ENCODE data around the gene PLSCR3.

PLSCR3 gene

DNA sequence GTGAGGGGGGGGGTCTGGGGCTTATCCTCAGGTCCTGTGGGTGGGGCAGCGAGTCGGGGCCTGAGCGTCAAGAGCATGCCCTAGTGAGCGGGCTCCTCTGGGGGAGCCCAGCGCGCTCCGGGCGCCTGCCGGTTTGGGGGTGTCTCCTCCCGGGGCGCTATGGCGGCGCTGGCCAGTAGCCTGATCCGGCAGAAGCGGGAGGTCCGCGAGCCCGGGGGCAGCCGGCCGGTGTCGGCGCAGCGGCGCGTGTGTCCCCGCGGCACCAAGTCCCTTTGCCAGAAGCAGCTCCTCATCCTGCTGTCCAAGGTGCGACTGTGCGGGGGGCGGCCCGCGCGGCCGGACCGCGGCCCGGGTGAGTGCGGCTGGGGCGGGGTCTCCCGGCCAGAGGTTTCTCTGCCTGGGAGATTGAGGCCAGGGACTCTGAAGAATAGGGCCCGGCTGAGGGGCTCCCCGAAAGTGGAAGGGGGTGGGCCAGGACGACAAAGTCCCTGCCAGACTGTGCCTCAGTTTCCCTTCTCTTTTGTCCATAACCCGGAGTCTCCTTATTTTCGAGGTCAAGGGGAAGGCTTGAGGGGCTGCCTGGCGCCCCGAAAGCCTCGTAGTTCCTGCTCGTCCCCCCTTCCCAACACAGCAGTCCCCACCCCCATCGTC is 45.3 kb upstream of the PLSCR3 start, which contains the start of gene FGF11:
FGF11 (plus strand) TSS at position 51 of the 651 bp plus-strand sequence; CDS start at position 160, 109 bp downstream.
- TF ChIP-seq, protein P1, sequence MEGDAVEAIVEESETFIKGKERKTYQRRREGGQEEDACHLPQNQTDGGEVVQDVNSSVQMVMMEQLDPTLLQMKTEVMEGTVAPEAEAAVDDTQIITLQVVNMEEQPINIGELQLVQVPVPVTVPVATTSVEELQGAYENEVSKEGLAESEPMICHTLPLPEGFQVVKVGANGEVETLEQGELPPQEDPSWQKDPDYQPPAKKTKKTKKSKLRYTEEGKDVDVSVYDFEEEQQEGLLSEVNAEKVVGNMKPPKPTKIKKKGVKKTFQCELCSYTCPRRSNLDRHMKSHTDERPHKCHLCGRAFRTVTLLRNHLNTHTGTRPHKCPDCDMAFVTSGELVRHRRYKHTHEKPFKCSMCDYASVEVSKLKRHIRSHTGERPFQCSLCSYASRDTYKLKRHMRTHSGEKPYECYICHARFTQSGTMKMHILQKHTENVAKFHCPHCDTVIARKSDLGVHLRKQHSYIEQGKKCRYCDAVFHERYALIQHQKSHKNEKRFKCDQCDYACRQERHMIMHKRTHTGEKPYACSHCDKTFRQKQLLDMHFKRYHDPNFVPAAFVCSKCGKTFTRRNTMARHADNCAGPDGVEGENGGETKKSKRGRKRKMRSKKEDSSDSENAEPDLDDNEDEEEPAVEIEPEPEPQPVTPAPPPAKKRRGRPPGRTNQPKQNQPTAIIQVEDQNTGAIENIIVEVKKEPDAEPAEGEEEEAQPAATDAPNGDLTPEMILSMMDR (conservative IDR thresholded peaks at IDR 0.05): no peak
- no peak for TF ChIP-seq ZFX (IDR thresholded peaks at IDR 0.05)
- H3K27ac ChIP-seq: no peak within 1 kb of the TSS

DNA sequence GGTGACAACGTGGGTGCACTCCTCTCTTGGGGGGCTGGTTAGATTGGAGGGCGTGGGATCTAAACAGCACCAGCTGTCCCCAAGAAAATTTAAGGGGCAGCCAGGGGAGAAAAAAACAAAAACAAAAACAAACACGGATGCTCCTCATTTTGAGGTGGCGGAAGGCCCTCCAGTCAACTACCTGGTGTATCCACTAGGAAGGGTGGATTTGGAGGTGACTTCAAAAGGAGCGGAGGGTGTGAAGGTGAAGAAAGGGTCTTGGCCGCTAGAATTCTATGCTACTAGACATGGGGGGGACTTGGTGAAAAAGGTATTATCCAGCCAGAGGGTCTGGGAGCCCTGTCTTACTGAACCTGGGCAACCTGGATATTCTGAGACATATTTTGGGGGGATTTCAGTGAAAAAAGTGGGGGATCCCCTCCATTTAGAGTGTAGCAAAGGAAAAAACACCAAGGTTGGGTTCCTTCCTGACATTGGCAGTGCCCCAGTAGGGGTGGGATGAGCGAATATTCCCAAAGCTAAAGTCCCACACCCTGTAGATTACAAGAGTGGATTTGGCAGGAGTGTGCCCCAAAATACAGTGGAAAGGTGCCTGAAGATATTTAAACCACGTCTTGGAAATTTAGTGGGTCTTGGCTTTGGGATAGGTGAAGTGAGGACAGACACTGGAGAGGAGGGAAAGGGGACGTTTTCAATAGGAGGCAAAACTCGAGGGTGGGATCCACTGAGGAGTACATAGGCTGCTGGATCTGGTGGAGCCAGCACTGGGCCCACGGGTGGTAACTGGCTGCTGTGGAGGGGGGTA is 44.5 kb upstream of the PLSCR3 start:
- H3K27ac ChIP-seq: no peak overlapping the region
- TF ChIP-seq ZFX (IDR thresholded peaks at IDR 0.05): no peak
- TF ChIP-seq, protein P1 (conservative IDR thresholded peaks at IDR 0.05): no peak

DNA sequence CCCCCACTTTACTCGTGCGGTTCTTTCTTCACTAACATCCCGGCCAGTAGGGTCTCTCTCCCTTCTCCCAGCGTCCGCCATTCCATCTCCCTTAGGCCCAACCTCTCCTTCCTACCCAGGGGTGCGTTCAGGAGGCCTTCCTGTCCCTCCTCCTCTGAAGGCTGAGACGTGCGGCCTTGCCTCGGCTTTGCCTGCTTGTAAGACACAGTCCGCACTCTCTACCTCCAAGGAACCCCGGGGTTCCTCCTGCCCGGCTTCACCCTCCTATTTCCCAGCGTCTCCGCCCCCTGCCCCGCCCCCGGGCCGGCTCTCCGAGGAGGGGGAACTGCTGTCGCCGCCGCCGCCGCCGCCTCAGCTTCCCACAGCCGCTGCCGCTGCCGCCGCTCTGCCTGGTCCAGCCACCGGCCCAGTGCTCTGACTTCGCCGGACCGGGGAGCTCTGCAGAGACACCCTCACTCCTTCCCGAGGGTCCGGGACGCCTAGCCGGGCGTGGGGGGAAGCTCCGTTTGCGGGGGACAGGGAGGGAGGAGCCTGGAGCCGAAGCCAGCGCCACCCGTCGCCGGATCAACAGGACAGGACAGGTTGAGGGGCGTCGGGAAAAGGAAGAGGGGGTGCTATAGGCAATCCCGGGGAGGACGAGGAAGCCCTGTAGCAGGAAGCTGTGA is 43.8 kb upstream of the PLSCR3 start:
- H3K27ac ChIP-seq: no peak overlapping the region
- TF ChIP-seq, protein P1 (conservative IDR thresholded peaks at IDR 0.05): no peak
- no peak for TF ChIP-seq ZFX (IDR thresholded peaks at IDR 0.05)

DNA sequence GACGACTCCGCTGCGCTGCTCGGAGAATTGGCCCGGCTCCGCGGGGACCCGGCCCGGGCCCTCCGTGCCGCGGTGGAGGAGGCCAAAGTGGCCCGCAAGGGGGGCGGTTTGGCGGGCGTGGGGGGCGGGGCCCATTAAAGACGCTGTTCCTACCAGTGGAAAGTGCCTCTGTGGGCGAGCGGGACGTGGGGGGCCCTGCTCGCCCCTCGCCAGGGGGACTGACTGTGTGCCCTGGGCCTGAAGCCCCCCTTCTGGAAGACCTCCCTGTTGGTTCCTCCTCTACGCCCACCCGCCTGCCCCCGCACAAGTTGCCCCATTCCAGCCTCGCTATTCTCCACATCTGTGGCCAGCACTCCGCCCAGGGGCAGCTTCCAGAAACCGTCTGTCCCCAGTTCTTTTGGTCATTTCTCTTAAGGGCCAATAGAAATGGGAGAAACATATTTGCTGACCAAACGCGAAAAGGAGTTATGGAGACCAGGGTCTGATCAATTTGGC is 43.1 kb upstream of the PLSCR3 start:
- H3K27ac ChIP-seq: peak overlapping the region; percentile 73
- TF ChIP-seq, protein P1 (conservative IDR thresholded peaks at IDR 0.05): 0 out of 2 replicates have a peak, but pooled peaks have one; percentile 42
- no peak for TF ChIP-seq ZFX (IDR thresholded peaks at IDR 0.05)

DNA sequence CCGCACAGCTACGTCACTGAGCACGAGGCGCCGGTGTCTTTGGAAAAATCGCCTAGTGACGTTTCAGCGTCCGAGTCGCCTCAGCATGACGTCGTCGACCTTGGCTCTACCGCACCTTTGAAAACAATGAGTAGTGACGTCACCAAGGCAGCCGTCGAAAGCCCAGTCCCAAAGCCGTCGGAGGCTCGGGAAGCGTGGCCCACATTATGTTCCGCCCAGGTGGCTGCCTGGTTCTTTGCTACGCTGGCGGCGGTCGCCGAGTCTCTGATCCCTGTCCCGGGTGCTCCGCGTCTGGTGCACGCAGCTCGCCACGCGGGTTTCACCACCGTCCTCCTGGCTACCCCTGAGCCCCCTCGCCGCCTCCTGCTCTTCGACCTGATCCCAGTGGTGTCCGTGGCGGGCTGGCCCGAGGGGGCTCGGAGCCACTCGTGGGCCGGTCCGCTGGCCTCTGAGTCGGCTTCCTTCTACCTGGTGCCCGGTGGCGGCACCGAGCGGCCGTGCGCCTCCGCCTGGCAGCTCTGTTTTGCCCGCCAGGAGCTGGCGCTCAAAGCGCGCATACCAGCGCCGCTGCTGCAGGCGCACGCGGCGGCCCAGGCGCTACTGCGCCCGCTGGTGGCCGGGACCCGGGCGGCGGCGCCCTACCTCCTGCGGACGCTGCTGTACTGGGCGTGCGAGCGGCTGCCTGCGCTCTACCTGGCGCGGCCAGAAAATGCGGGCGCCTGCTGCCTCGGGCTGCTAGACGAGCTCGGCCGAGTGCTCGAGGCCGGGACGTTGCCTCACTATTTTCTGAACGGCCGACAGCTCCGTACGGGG is 42.4 kb upstream of the PLSCR3 start:
- no peak for TF ChIP-seq ZFX (IDR thresholded peaks at IDR 0.05)
- TF ChIP-seq, protein P1 (conservative IDR thresholded peaks at IDR 0.05): peak; percentile 89
- peak overlapping the region; percentile 73 for H3K27ac ChIP-seq

DNA sequence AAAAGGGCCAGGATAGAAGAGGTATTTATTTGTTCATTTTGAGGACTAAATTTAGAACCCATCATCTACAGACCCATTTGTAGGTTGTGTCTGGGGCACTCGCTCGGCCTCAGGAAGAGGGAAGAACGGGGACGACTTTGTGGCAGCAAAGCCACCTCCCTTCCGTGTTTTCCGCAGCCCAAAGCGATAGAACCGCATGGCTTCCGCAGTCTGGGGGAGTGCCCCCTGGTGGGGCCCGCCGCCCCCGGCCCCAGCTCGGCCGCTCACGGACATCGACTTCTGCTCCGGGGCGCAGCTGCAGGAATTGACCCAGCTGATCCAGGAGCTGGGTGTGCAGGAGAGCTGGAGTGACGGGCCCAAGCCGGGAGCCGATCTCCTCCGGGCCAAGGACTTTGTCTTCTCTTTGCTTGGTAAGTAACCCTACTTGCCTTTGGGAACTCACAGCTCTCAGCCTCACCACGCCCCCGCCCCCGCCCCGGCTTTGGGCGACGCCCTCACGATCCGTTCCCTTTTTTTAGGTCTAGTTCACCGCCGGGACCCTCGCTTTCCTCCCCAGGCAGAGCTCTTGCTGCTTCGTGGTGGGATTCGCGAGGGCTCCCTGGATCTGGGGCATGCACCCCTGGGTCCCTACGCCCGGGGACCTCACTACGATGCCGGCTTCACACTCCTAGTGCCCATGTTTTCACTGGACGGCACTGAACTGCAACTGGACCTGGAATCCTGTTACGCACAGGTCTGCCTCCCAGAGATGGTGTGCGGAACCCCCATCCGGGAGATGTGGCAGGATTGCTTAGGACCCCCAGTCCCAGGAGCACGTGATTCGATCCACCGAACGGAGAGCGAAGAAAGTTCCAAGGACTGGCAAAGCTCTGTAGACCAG is 41.6 kb upstream of the PLSCR3 start:
- H3K27ac ChIP-seq: peak overlapping the region; percentile 73
- TF ChIP-seq, protein P1 (conservative IDR thresholded peaks at IDR 0.05): no peak
- TF ChIP-seq ZFX (IDR thresholded peaks at IDR 0.05): no peak
